Measurements from ENCODE around the gene GNAZ. TPM values are rescaled to one million over a fixed set of nuclear protein-coding genes. Genes with fewer than 3 reads are reported as not detected.
A peak's percentile ranks its signal among the peaks of the same experiment; 100 is the strongest.

The GNAZ gene
- total and polyA plus RNA-seq, 2 of the 8 experiments (the other 6 are each of a cell fraction or from before 2014, with no cell fraction given), result 6.6 to 9.6 TPM

DNA sequence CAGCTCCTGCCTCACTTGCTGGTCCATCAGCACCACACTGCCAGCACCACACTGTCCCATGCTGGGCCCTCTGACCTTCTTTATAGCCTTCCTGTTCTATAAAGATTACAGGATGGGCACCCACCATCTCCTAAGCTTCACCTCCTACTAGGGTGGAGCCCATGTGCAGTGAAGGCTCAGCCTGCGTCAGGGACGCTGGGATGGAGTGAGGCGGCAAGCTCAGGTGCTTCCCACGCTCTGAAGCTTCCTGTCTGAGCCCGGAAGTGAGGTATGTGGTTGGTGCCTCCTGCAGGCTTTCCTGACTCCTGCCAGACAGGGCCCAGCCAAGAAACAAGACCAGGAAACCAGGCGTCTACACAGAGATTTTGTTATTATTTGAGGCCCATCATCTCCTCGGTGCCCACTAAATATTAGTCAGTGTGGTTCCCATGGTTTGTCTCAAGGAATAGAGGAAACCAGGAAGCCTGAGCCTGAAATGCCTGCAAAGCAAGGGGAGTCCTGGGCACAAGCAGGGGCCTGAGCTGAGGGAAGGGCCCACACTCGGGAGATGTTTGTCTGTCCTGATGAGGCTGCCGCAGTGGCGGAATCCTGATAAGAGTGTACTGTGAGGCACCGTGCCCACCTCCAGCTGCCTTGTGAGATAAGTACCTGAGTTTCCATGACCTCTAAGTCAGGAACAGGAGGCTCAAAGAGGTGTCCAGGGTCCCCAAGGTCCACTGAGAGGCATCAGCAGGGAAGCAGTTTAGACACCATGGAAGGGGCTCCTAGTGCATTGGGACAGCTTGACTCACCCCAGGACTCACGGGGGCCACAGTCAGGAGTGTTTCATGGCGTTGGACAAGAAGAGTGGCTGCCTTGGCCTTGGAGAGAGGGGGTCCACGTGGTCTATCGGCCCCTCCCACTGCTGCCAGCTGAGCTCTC, 49.4 kb downstream of the GNAZ start:
- Histone ChIP-seq H2AK5ac (ENCODE audit: low read depth, low read length) (no peak overlapping the region), H4K5ac (ENCODE audit: insufficient read length, low read depth, low read length) (no peak overlapping the region), H3K4me1 (replicated peaks in 1 of 4; ENCODE audit: control insufficient read depth in 3 of 4, insufficient read depth in 4 of 4, low read length in 3 of 4) (peaks cover 0 to 10% (median 4%) of the 10 kb centered on the region in 4 experiments; a peak in 3 of 7 replicates), H3K23me2 (ENCODE audit: low read depth, low read length) (no peaks in the 10 kb centered on the region), H3K9ac (replicated peaks in 1 of 4; ENCODE audit: extremely low read depth in 1 of 4, low read depth in 3 of 4, low read length in 3 of 4) (no peak overlapping the region), H3K18ac (ENCODE audit: extremely low read depth, low read length) (no peak overlapping the region), H4K8ac (ENCODE audit: extremely low read depth, insufficient read depth, low read length) (no peak overlapping the region), H2BK20ac (ENCODE audit: low read length) (no peak overlapping the region), H2BK12ac (ENCODE audit: low read depth, low read length) (no peak overlapping the region), H3K56ac (replicated peaks; ENCODE audit: insufficient read length, low read depth, low read length) (no peak overlapping the region), H2AFZ (ENCODE audit: low read length) (no peak overlapping the region), H2BK15ac (ENCODE audit: low read length) (no peak overlapping the region), H3K79me2 (ENCODE audit: control insufficient read depth in 1 of 2, insufficient read depth in 2 of 2, low read length in 2 of 2) (no peaks in the 10 kb centered on the region), H2BK120ac (replicated peaks; ENCODE audit: low read depth, low read length) (no peak overlapping the region), H3K4me2 (ENCODE audit: insufficient read depth in 1 of 2, low read depth in 2 of 2, low read length in 2 of 2) (no peak overlapping the region), H3K4me3 (ENCODE audit: extremely low read depth in 1 of 4, insufficient read depth in 2 of 4, low read depth in 3 of 4, low read length in 4 of 4) (no peak overlapping the region), H4K91ac (replicated peaks; ENCODE audit: insufficient read length, low read length) (no peak overlapping the region), H3K36me3 (ENCODE audit: control insufficient read depth in 2 of 4, insufficient read depth in 4 of 4, low read length in 3 of 4) (no peaks in the 10 kb centered on the region; a peak in 2 of 8 replicates), H3K4ac (replicated peaks; ENCODE audit: insufficient read length, low read depth, low read length) (no peak overlapping the region), H4K20me1 (replicated peaks in 1 of 2; ENCODE audit: control insufficient read depth in 1 of 2, insufficient read depth in 2 of 2, low read length in 2 of 2) (peaks cover 5 to 7% of the 10 kb centered on the region in 2 experiments), H3K9me3 (ENCODE audit: insufficient read depth in 2 of 2, low read depth in 1 of 2, low read length in 1 of 2) (no peaks in the 10 kb centered on the region), H3K27me3 (replicated peaks in 1 of 4; ENCODE audit: control insufficient read depth in 3 of 4, extremely low read depth in 1 of 4, insufficient read depth in 3 of 4, low read length in 3 of 4) (peaks cover 0 to 11% (median 5%) of the 10 kb centered on the region in 4 experiments; a peak in 3 of 7 replicates), H3K14ac (ENCODE audit: insufficient read length) (no peak overlapping the region), H3K27ac (ENCODE audit: low read depth, low read length) (no peak overlapping the region), H3K79me1 (ENCODE audit: low read depth, low read length) (no peaks in the 10 kb centered on the region), H3K23ac (ENCODE audit: insufficient read length) (no peak overlapping the region), H2BK5ac (ENCODE audit: low read depth, low read length) (no peak overlapping the region)
- 89% methylated on average over 15 of the region's 15 CpGs; no CpG with 5 or more reads in 1 of the 2 experiments for whole genome bisulfite sequencing, 2 experiments (ENCODE audit: extremely low coverage in 1 of 2, insufficient coverage in 1 of 2, insufficient read length in 1 of 2, insufficient replicate concordance in 2 of 2, low coverage in 1 of 2, low lambda C conversion rate in 2 of 2, missing lambda C conversion rate in 1 of 2)
- DNase-seq (ENCODE audit: low read depth in 1 of 2, low spot score in 2 of 2), result no peak
- ChIA-PET POLR2A (ENCODE audit: partially characterized antibody) (interaction anchor here (1.5 kb wide), 1 partner anchor 33 kb away, joined by 3 read pairs; no protein-coding TSS in a partner anchor), CTCF (ENCODE audit: partially characterized antibody) (interaction anchor here (0.9 to 24.3 kb wide), 15 partner anchors 8 to 656 kb away, joined by 3 to 384 read pairs (median 3); partner anchors contain the start of gene GNAZ)
- TF ChIP-seq MAFK (IDR thresholded peaks at IDR 0.05; ENCODE audit: low read depth, low read length) (no peak), CHD2 (IDR thresholded peaks at IDR 0.05; ENCODE audit: low read length) (no peak), ASH2L (IDR thresholded peaks at IDR 0.05; ENCODE audit: low read length) (no peak), CBX5 (IDR thresholded peaks at IDR 0.05; ENCODE audit: low read depth, low read length) (no peak), RAD21 (IDR thresholded peaks at IDR 0.05 in 1 of 2, conservative IDR thresholded peaks at IDR 0.05 in 1 of 2; ENCODE audit: low read depth in 2 of 2, low read length in 2 of 2) (peak in 1 of 2 experiments; percentile 32; a peak in 1 of 4 replicates)
- TF ChIP-seq, protein P1, sequence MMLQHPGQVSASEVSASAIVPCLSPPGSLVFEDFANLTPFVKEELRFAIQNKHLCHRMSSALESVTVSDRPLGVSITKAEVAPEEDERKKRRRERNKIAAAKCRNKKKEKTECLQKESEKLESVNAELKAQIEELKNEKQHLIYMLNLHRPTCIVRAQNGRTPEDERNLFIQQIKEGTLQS (IDR thresholded peaks at IDR 0.05; ENCODE audit: insufficient read depth, low read depth, low read length), result no peak
- TF ChIP-seq, protein P2, sequence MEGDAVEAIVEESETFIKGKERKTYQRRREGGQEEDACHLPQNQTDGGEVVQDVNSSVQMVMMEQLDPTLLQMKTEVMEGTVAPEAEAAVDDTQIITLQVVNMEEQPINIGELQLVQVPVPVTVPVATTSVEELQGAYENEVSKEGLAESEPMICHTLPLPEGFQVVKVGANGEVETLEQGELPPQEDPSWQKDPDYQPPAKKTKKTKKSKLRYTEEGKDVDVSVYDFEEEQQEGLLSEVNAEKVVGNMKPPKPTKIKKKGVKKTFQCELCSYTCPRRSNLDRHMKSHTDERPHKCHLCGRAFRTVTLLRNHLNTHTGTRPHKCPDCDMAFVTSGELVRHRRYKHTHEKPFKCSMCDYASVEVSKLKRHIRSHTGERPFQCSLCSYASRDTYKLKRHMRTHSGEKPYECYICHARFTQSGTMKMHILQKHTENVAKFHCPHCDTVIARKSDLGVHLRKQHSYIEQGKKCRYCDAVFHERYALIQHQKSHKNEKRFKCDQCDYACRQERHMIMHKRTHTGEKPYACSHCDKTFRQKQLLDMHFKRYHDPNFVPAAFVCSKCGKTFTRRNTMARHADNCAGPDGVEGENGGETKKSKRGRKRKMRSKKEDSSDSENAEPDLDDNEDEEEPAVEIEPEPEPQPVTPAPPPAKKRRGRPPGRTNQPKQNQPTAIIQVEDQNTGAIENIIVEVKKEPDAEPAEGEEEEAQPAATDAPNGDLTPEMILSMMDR (IDR thresholded peaks at IDR 0.05; ENCODE audit: control extremely low read depth in 1 of 3, insufficient read depth in 1 of 3, low read depth in 1 of 3, low read length in 3 of 3), result peak in 1 of 3 experiments; percentile 5; a peak in 1 of 4 replicates
- no peak for FAIRE-seq
